GM19025 (cell line): Measurements from ENCODE around the gene TEX26.

Experiments
- ATAC-seq: cut with Tn5 transposase; IDR thresholded peaks from one replicate; pipeline ENCODE4 v1.9.1; 2021; ENCODE audit warnings: mild to moderate bottlenecking, low read depth, moderate library complexity; ENCODE audit not compliant: unreplicated experiment

TEX26 gene

GRCh38 chr13:30932481-30933353 lies at the start of gene TEX26:
Gene TEX26, plus strand, starts transcription at chr13:30932656. Its CDS starts 60 bp downstream, at chr13:30932716.
- no peak for ATAC-seq

DNA sequence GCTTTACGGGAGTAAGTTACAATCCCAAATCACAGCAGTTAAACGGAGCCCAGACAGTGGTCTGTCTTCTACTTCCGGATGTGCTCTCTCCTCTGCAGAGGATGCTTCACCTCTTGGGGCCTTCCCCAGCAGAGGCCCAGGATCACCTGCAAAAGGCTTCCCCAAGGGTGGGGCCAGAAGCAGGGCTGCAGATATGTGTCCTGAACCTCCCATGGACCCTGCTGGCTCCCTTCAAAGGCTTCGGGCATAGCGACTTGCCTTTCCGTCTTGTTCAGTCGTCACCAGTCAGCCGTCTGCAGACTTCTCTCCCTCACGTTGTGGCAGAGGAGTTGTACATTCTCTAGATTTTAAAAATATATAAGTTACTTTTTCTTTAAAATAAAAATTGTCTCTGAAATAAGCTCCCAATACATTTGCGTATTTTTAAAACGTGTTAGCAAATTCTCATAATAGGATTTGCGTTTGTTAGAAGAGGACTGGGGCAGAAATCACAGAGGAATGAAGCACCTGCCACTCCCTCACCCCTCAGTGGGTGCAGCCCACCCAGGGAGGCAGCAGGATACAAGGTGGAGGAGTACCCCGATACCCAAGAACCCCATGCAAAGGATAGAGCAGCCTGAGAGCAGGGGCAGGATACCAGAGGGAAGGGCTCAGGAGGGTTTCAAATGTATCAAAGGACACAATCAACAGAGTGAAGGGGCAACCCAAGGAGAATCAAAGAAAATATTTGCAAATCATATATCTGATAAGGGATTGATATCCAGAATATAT lies 49.3 kb upstream of the TEX26 start:
- ATAC-seq, result no peak

GRCh38 chr13:30884543-30884942 lies 47.9 kb upstream of the TEX26 start:
- no peak for ATAC-seq

DNA sequence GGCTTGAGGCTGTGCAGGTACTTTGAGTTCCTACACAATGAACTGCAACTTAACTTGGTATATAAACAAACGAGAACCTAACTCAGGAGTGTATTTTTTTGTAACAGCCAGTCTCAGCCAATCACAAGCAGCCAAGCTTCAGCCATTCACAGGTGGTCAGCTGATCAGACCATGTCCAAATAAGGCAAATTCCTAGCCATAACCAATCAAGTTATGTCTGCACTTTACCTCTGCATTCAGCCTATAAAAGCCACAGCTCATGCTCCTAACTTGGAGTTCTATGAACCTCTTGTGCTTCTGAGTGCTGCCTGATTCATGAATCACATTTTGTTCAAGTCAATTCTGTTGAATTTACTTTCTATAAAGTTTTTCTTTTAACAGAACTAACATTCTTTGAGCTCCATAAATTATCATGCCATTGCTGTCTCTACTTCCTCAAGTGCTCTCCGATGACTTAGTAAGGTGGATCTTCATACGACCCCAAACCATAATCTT lies 43.2 kb upstream of the TEX26 start:
- no peak for ATAC-seq

GRCh38 chr13:30892966-30893365 lies 39.5 kb upstream of the TEX26 start:
- no peak for ATAC-seq

DNA sequence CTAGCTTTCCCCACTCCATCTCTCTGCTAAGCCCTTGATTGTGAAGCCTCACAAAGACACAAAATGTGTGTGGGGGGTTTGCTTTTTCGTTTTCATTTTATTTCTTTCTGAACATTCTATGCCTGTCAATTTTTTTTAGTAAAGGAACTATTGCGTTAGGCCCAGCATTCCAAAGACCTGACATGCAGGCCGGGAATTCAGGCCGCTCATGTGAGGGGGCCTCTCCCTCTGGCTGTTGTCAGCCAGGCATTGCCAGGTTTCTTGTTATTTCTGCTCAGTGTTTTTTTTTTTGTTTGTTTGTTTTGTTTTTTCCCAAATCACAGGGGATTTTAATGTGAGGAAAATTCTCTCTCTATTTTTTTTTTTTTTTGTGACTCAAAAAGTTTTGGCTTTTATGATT lies 36.7 kb upstream of the TEX26 start:
- no peak for ATAC-seq

DNA sequence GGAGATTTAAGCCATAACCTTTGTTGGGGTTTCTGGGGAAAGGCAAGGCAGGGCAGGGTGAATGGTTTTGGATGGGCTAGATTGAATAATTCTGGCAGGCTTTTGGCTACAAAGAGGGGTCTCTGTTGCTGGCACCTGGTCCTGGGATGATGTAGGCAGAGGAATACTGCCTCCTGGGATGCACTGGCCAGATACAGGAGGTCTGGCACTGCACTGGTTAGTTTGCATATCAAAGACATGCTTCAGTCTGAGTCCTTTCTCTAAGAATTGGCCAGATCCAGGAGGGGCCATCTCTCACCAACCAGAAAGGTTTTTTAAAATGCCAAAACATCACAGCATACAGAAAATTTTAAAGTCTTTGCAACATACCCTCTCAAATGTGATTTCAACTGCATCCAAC lies 34.4 kb upstream of the TEX26 start:
- no peak for ATAC-seq

DNA sequence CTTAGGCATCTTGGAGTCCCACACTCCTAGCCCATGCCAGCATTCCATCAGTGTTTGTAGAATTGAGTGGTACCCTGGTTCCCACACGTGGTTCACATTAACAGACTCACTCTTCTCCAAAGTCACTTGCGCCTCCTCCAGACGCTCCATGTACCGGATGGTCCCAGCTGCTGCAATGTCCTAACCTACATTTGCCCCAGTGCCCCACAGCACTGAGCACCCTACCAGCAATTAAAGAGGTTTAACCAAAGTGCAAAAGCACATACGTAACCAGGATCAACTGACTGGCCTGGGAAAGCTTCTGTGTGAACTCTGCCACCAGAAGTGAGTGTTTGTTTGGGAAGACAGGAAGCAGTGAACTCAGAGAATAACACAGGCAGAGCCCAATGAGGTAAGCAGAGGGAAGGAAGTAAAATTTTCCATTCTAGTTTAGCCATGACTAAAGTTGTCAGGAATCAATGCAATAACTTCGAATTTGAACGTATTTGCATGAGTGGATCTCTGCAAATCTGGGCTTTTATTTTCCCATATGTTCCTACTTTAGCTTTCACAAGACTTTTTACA lies 33.7 kb upstream of the TEX26 start:
- ATAC-seq, result no peak

- ATAC-seq, result no peak
Observed at GRCh38 chr13:30900436-30900835, 32.0 kb upstream of the TEX26 start.

GRCh38 chr13:30900952-30901749 lies 31.3 kb upstream of the TEX26 start:
- ATAC-seq, result no peak

GRCh38 chr13:30904043-30904442 lies 28.4 kb upstream of the TEX26 start:
- ATAC-seq, result no peak

DNA sequence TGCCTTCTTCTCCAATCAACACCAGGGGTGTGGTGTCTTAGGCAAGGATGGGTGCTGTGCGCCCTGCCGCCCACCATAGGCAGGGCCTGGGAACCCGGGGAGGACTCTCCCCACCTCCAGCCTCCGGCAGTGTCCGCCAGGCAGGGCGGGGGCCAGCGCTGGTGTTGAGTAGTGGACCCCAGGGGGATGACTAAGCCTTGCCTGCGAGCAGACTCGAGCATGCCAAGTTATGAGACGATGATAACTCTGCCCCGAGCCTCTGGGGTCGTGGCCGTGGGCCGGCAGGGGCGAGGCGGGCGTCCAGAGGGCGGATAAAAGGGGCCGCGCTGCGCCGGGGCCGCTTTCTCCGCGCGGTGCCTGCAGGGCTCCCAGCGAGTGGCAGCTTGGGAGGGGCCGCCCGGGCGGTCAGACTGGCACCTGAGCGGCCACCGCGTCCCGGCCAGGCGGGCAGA lies 26.5 kb upstream of the TEX26 start, which contains the start of gene MEDAG:
Gene MEDAG, plus strand, starts transcription at position 340 of the 452 bp plus-strand sequence. CDS start 245 bp downstream, outside the sequence.
- no peak for ATAC-seq

DNA sequence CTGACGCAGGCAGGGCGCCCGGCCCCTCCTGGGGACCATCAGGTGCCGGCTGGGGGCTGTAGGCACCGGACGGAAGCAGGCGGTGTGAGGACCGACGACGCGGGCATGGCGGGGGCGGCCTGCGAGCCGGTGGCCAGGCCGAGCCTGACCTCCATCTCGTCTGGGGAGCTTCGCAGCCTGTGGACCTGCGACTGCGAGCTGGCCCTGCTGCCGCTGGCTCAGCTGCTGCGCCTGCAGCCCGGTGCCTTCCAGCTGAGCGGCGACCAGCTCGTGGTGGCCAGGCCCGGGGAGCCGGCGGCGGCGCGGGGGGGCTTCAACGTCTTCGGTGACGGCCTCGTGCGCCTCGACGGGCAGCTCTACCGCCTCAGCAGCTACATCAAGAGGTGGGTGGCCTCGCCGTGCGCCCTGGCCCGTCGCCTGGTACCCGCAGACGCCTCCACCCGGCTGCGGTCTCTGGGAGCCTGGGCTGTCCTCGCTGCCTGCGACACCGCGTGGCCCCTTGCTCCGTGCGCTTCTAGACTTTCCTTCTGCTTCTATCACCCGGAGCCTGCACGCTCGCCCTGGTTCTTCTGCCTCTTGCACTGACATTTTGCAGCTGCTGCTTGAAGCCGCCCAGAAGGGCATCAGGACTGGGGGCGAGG lies 25.9 kb upstream of the TEX26 start:
- no peak for ATAC-seq

DNA sequence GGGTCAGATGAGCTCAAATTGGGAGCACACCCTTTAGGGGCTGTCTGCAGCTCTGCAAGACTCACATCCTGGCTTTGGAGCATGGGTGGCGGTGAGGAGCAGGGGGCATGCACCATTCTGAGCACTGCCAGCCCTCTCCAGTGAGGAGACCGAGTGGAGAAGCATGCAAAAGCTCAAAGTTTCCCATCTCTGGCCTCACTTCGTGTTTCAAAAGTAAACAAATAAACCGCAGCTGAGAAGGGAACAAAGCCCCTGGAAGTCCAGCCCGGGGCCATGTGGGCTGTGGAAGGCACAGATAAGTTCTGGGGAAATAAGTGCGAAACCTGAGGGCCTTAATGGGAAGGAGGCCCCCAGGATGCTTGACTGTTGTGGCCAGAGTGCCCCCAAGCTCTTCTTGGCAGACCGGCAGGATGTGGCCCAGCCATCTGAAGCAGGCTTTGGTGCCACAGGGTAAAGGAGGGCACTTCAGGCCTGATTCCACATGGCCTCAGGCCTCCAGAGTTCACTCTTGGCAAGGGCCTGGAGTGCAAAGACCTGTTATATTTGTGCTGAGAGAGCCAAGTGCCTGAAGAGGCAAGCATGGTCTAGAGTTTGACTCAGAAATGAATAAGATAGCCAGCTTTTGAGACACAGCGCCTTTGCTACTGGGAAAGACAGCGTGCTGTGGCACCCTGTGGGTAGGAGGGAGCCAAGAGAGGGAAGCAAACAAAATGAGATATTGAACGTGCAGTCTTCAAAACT lies 25.2 kb upstream of the TEX26 start:
- ATAC-seq, result no peak

GRCh38 chr13:30908416-30908980 lies 24.0 kb upstream of the TEX26 start:
- ATAC-seq, result no peak

GRCh38 chr13:30910676-30911075 lies 21.8 kb upstream of the TEX26 start:
- ATAC-seq, result no peak

DNA sequence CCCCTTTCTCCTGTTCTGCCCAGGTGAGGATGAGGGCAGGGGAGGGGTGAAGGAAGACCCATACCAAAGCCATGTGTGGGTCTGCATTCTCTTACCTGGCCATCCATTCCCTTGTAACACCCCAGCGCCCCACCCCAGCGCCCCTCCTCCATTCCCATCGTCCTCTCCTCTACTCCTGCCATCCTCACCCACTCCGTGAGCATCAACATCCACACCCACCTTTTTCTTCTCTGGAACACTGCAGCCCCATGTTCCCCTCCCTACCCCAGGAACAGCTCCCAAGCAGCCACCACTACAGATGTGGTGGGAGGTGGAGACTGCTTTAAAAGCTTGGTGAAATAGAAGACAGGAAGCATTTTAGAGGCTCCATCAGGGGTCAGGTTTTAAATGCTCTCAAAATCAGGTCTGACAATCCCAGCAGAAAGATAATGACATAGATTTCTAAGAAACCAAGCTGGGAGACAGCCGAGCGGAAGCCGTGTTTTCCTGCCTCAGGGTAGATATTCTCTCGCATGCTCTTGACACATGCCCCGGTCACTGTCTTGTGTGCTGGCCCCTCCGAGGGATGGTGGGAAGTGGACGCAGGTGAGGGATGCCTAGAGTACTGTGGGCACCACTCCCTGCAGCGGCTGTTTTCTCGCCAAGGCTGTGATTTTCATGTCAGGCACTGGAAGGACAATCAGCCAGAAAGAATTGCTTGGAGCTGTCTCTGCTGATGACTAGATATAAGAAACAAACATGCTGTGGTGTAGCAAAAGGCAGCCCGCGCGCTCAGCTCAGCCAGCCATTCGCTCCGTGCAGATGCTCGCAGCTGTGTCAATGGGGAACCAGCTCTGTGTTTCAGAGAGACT lies 16.5 kb upstream of the TEX26 start:
- no peak for ATAC-seq

GRCh38 chr13:30916991-30917390 lies 15.5 kb upstream of the TEX26 start:
- no peak for ATAC-seq
